Measurements from ENCODE around the gene COL23A1. TPM values are rescaled to one million over a fixed set of nuclear protein-coding genes. Genes with fewer than 3 reads are reported as not detected.

The COL23A1 gene
- total and polyA plus RNA-seq, 2 of the 8 experiments (the other 6 are each of a cell fraction or from before 2014, with no cell fraction given), result 3.1 to 4.7 TPM

- Histone ChIP-seq H2BK5ac (ENCODE audit: low read depth, low read length) (no peak overlapping the region), H3K27me3 (replicated peaks in 1 of 4; ENCODE audit: control insufficient read depth in 3 of 4, extremely low read depth in 1 of 4, insufficient read depth in 3 of 4, low read length in 3 of 4) (no peaks in the 10 kb centered on the region), H4K5ac (ENCODE audit: insufficient read length, low read depth, low read length) (no peak overlapping the region), H3K9me3 (ENCODE audit: insufficient read depth in 2 of 2, low read depth in 1 of 2, low read length in 1 of 2) (no peaks in the 10 kb centered on the region), H3K9ac (replicated peaks in 1 of 4; ENCODE audit: extremely low read depth in 1 of 4, low read depth in 3 of 4, low read length in 3 of 4) (no peak overlapping the region), H3K36me3 (ENCODE audit: control insufficient read depth in 2 of 4, insufficient read depth in 4 of 4, low read length in 3 of 4) (no peaks in the 10 kb centered on the region), H2BK15ac (ENCODE audit: low read length) (no peak overlapping the region), H3K14ac (ENCODE audit: insufficient read length) (no peak overlapping the region), H4K91ac (replicated peaks; ENCODE audit: insufficient read length, low read length) (no peak overlapping the region), H3K56ac (replicated peaks; ENCODE audit: insufficient read length, low read depth, low read length) (no peak overlapping the region), H2BK12ac (ENCODE audit: low read depth, low read length) (no peak overlapping the region), H2AFZ (ENCODE audit: low read length) (no peak overlapping the region), H2AK5ac (ENCODE audit: low read depth, low read length) (no peak overlapping the region), H3K79me1 (ENCODE audit: low read depth, low read length) (no peaks in the 10 kb centered on the region), H2BK20ac (ENCODE audit: low read length) (no peak overlapping the region), H3K23me2 (ENCODE audit: low read depth, low read length) (peaks cover 12% of the 10 kb centered on the region), H3K4ac (replicated peaks; ENCODE audit: insufficient read length, low read depth, low read length) (no peak overlapping the region), H3K23ac (ENCODE audit: insufficient read length) (no peak overlapping the region), H3K79me2 (ENCODE audit: control insufficient read depth in 1 of 2, insufficient read depth in 2 of 2, low read length in 2 of 2) (no peaks in the 10 kb centered on the region; a peak in 1 of 4 replicates), H2BK120ac (replicated peaks; ENCODE audit: low read depth, low read length) (no peak overlapping the region), H3K27ac (ENCODE audit: low read depth, low read length) (no peak overlapping the region), H3K4me3 (ENCODE audit: extremely low read depth in 1 of 4, insufficient read depth in 2 of 4, low read depth in 3 of 4, low read length in 4 of 4) (no peak overlapping the region), H4K8ac (ENCODE audit: extremely low read depth, insufficient read depth, low read length) (no peak overlapping the region), H3K4me2 (ENCODE audit: insufficient read depth in 1 of 2, low read depth in 2 of 2, low read length in 2 of 2) (no peak overlapping the region), H4K20me1 (replicated peaks in 1 of 2; ENCODE audit: control insufficient read depth in 1 of 2, insufficient read depth in 2 of 2, low read length in 2 of 2) (peaks cover 0 to 9% of the 10 kb centered on the region in 2 experiments), H3K18ac (ENCODE audit: extremely low read depth, low read length) (no peak overlapping the region), H3K4me1 (replicated peaks in 1 of 4; ENCODE audit: control insufficient read depth in 3 of 4, insufficient read depth in 4 of 4, low read length in 3 of 4) (peaks cover 7 to 28% (median 16%) of the 10 kb centered on the region in 4 experiments)
- TF ChIP-seq TAF7 (optimal IDR thresholded peaks at IDR 0.05; ENCODE audit: borderline replicate concordance, low read depth, low read length), result no peak
- no peak for TF ChIP-seq SRF (IDR thresholded peaks at IDR 0.05; ENCODE audit: low read depth, low read length)
- TF ChIP-seq CBX5 (IDR thresholded peaks at IDR 0.05; ENCODE audit: low read depth, low read length), result no peak
- no peak for TF ChIP-seq NANOG (IDR thresholded peaks at IDR 0.05; ENCODE audit: insufficient read depth, low read depth, low read length, poor library complexity, severe bottlenecking)
- TF ChIP-seq ASH2L (IDR thresholded peaks at IDR 0.05; ENCODE audit: low read length), result no peak
- ChIA-PET POLR2A (ENCODE audit: partially characterized antibody) (interaction anchor here (1.0 kb wide), 1 partner anchor 13 kb away, joined by 4 read pairs; no protein-coding TSS in a partner anchor), CTCF (ENCODE audit: partially characterized antibody) (interaction anchor here (0.6 to 3.4 kb wide), 4 partner anchors 29 to 102 kb away, joined by 3 to 12 read pairs (median 3); no protein-coding TSS in a partner anchor)
- no peak for FAIRE-seq
- DNase-seq (ENCODE audit: low read depth in 1 of 2, low spot score in 2 of 2), result no peak
- WGBS, 2 experiments (ENCODE audit: extremely low coverage in 1 of 2, insufficient coverage in 1 of 2, insufficient read length in 1 of 2, insufficient replicate concordance in 2 of 2, low coverage in 1 of 2, low lambda C conversion rate in 2 of 2, missing lambda C conversion rate in 1 of 2), result 79% methylated on average over 9 of the region's 9 CpGs; no CpG with 5 or more reads in 1 of the 2 experiments
Measured at GRCh38 chr5:178359738-178360137, 230.5 kb downstream of the COL23A1 start.

Measured in H1 (cell line).